Inflammatory macrophage treated with lipopolysaccharide for 1 hour (primary cell): ENCODE data around the gene RPS6KC1.

ENCODE experiments used
- DNase-seq, 2 donors: peaks; one replicate each; pipeline ENCODE4 v3.0.0-alpha.2; 2020 to 2022

Gene RPS6KC1

GRCh38 chr1:213244664-213245091, 193.6 kb downstream of the RPS6KC1 start:
- peak; percentile 24 to 58 for DNase-seq

GRCh38 chr1:213245260-213245910, 194.3 kb downstream of the RPS6KC1 start:
- peak in 1 of 2 donors; percentile 13 for DNase-seq

- DNase-seq: peak; percentile 13 to 18
These were observed 196.0 kb downstream of the RPS6KC1 start for GRCh38 chr1:213247038-213247437.

GRCh38 chr1:213249395-213249794, 198.4 kb downstream of the RPS6KC1 start:
- no peak for DNase-seq

- DNase-seq: no peak
These were observed 199.0 kb downstream of the RPS6KC1 start for GRCh38 chr1:213250041-213250440.

GRCh38 chr1:213250446-213250845, 199.4 kb downstream of the RPS6KC1 start:
- no peak for DNase-seq

- DNase-seq: no peak
These were observed 200.9 kb downstream of the RPS6KC1 start for GRCh38 chr1:213251972-213252371.

GRCh38 chr1:213256438-213257087, 205.5 kb downstream of the RPS6KC1 start:
- no peak for DNase-seq

- DNase-seq: peak in 1 of 2 donors; percentile 41
These were observed 209.5 kb downstream of the RPS6KC1 start for GRCh38 chr1:213260311-213261075.

GRCh38 chr1:213264531-213264930, 213.5 kb downstream of the RPS6KC1 start:
- DNase-seq: no peak

- no peak for DNase-seq
These were observed 216.1 kb downstream of the RPS6KC1 start for GRCh38 chr1:213266983-213267772.

GRCh38 chr1:213268221-213268620, 217.2 kb downstream of the RPS6KC1 start:
- no peak for DNase-seq

GRCh38 chr1:213269829-213270228, 218.8 kb downstream of the RPS6KC1 start:
- DNase-seq: no peak

GRCh38 chr1:213273546-213273945, 222.5 kb downstream of the RPS6KC1 start:
- no peak for DNase-seq

GRCh38 chr1:213274140-213274539, 223.1 kb downstream of the RPS6KC1 start:
- DNase-seq: no peak

GRCh38 chr1:213275293-213275692, 224.3 kb downstream of the RPS6KC1 start:
- no peak for DNase-seq

GRCh38 chr1:213276236-213276635, 225.2 kb downstream of the RPS6KC1 start:
- DNase-seq: no peak

- DNase-seq: no peak
These were observed 226.0 kb downstream of the RPS6KC1 start for GRCh38 chr1:213277036-213277435.

- no peak for DNase-seq
These were observed 228.4 kb downstream of the RPS6KC1 start for GRCh38 chr1:213279410-213279809.

GRCh38 chr1:213281640-213282301, 230.7 kb downstream of the RPS6KC1 start:
- DNase-seq: no peak

- DNase-seq: no peak
These were observed 233.6 kb downstream of the RPS6KC1 start for GRCh38 chr1:213284626-213285025.

- no peak for DNase-seq
These were observed 235.2 kb downstream of the RPS6KC1 start for GRCh38 chr1:213286235-213286634.
